Endodermal cell (in vitro differentiated cells): ENCODE results near the gene EPHA8. TPM values are rescaled to one million over a fixed set of nuclear protein-coding genes. Genes with fewer than 3 reads are reported as not detected.

Source experiments
- DNase-seq: peaks from one replicate; pipeline ENCODE4 v3.0.0-alpha.2; 2017
- H3K27ac ChIP-seq: 2 replicates; pipeline ENCODE4 v1.5.1; 2013; ENCODE audit warnings: mild to moderate bottlenecking, low read depth, low read length, moderate library complexity
- H3K27me3 ChIP-seq: 2 replicates; pipeline ENCODE4 v1.6.1; 2013; ENCODE audit warnings: mild to moderate bottlenecking, low read length, moderate library complexity; ENCODE audit not compliant: insufficient read depth, control insufficient read depth, poor library complexity, severe bottlenecking
- H3K36me3 ChIP-seq: 2 replicates; pipeline ENCODE4 v1.7.0; 2013; ENCODE audit warnings: mild to moderate bottlenecking, low read length, moderate library complexity; ENCODE audit not compliant: control insufficient read depth, insufficient read depth
- H3K4me1 ChIP-seq: one replicate; pipeline ENCODE4 v1.7.0; 2013; ENCODE audit warnings: low read length; ENCODE audit not compliant: control insufficient read depth, insufficient read depth
- H3K4me3 ChIP-seq: 2 replicates; pipeline ENCODE4 v1.5.1; 2013; ENCODE audit warnings: mild to moderate bottlenecking, low read length, moderate library complexity
- H3K9ac ChIP-seq: 2 replicates; pipeline ENCODE4 v1.6.1; 2013; ENCODE audit warnings: mild to moderate bottlenecking, low read length, moderate library complexity; ENCODE audit not compliant: poor library complexity, severe bottlenecking; ENCODE audit errors: extremely low read depth
- H3K9me3 ChIP-seq: 2 replicates; pipeline ENCODE4 v1.6.1; 2013; ENCODE audit warnings: mild to moderate bottlenecking, low read length, moderate library complexity; ENCODE audit not compliant: control insufficient read depth
- H3K27ac Mint-ChIP-seq: 2 replicates; pipeline ENCODE4 v1.8.0; 2020; ENCODE audit warnings: mixed read lengths
- H3K27me3 Mint-ChIP-seq: 2 replicates; pipeline ENCODE4 v1.8.0; 2021; ENCODE audit warnings: mild to moderate bottlenecking, mixed read lengths; ENCODE audit not compliant: insufficient read depth
- H3K36me3 Mint-ChIP-seq: 2 replicates; pipeline ENCODE4 v1.8.0; 2020; ENCODE audit warnings: low read depth, mixed read lengths
- H3K4me1 Mint-ChIP-seq: 2 replicates; pipeline ENCODE4 v1.8.0; 2020; ENCODE audit warnings: mixed read lengths
- H3K4me3 Mint-ChIP-seq: 2 replicates; pipeline ENCODE4 v1.8.0; 2020; ENCODE audit warnings: mild to moderate bottlenecking, moderate library complexity, mixed read lengths
- H3K9me3 Mint-ChIP-seq: 2 replicates; pipeline ENCODE4 v1.8.0; 2020; ENCODE audit warnings: mild to moderate bottlenecking, mixed read lengths
- CTCF ChIP-seq: fragments of 200-600 bp; sonication (generic); conservative IDR thresholded peaks from 2 replicates; pipeline ENCODE4 v1.5.0; 2021; ENCODE audit warnings: antibody characterized with exemption, mild to moderate bottlenecking
- WGBS, 2 experiments: methylation state at CpG; one replicate each; pipeline versions ENCODE4 v1.1.5 to v1.1.7; 2013; ENCODE audit warnings: missing lambda C conversion rate in 2 of 2, mixed read lengths in 1 of 2; ENCODE audit not compliant: insufficient coverage in 1 of 2, insufficient read length in 1 of 2; 5-methylcytosine and 5-hydroxymethylcytosine counted together
- total RNA-seq, 2 donors: library from RNA; stranded (reverse); fragmentation: NEBNext Ultra II Directional in 1 of 2; extraction: Animal tissue kit (Norgen Biotek cat#: 25700) in 1 of 2; gene quantifications; 2 replicates in 1 of 2; 3 replicates in 1 of 2; pipeline ENCODE4 v1.2.1, GENCODE V29; 2021

Gene EPHA8
- total RNA-seq, 2 donors from 2014 or later, result 1.5 TPM

- Mint-ChIP-seq H3K36me3 (no peaks in the 10 kb centered on the region), H3K27me3 (peaks cover 39% of the 10 kb centered on the region), H3K27ac (no peak overlapping the region), H3K4me3 (no peak overlapping the region), H3K4me1 (no peaks in the 10 kb centered on the region), H3K9me3 (no peaks in the 10 kb centered on the region)
- Histone ChIP-seq H3K9me3 (no peaks in the 10 kb centered on the region), H3K4me1 (no peaks in the 10 kb centered on the region), H3K27ac (no peak overlapping the region), H3K4me3 (no peak overlapping the region), H3K27me3 (peaks cover 45% of the 10 kb centered on the region), H3K9ac (no peak overlapping the region), H3K36me3 (no peaks in the 10 kb centered on the region)
- peak; percentile 97 for DNase-seq
- 20 to 30% methylated on average over 7 of the region's 7 CpGs for WGBS, 2 experiments
- TF ChIP-seq CTCF, result no peak
Measured at GRCh38 chr1:22611530-22611947, 48.2 kb downstream of the EPHA8 start.

GRCh38 chr1:22612671-22613571 lies 49.6 kb downstream of the EPHA8 start:
- Mint-ChIP-seq H3K4me1 (no peaks in the 10 kb centered on the region), H3K36me3 (no peaks in the 10 kb centered on the region), H3K9me3 (no peaks in the 10 kb centered on the region), H3K27ac (no peak overlapping the region), H3K27me3 (peaks cover 29% of the 10 kb centered on the region), H3K4me3 (no peak overlapping the region)
- DNase-seq, result no peak
- 63 to 71% methylated on average over 8 to 12 of the region's 12 CpGs for WGBS, 2 experiments
- no peak overlapping the region for H3K27ac ChIP-seq
- H3K9me3 ChIP-seq, result no peaks in the 10 kb centered on the region
- no peak for TF ChIP-seq CTCF
- no peak overlapping the region for H3K9ac ChIP-seq
- no peak overlapping the region for H3K4me3 ChIP-seq
- H3K4me1 ChIP-seq, result no peaks in the 10 kb centered on the region
- H3K27me3 ChIP-seq, result peaks cover 38% of the 10 kb centered on the region
- no peaks in the 10 kb centered on the region for H3K36me3 ChIP-seq

GRCh38 chr1:22613572-22613918 lies 50.3 kb downstream of the EPHA8 start:
- Histone ChIP-seq H3K27ac (no peak overlapping the region), H3K27me3 (peaks cover 32% of the 10 kb centered on the region), H3K4me1 (no peaks in the 10 kb centered on the region), H3K4me3 (no peak overlapping the region), H3K9me3 (no peaks in the 10 kb centered on the region), H3K9ac (no peak overlapping the region), H3K36me3 (no peaks in the 10 kb centered on the region)
- no peak for TF ChIP-seq CTCF
- Mint-ChIP-seq H3K27ac (no peak overlapping the region), H3K27me3 (peaks cover 23% of the 10 kb centered on the region), H3K4me1 (no peaks in the 10 kb centered on the region), H3K9me3 (no peaks in the 10 kb centered on the region), H3K4me3 (no peak overlapping the region), H3K36me3 (no peaks in the 10 kb centered on the region)
- WGBS, 2 experiments, result 87 to 90% methylated on average over 3 to 5 of the region's 5 CpGs
- DNase-seq, result no peak
